ENCODE data around the gene LNPEP. TPM values are rescaled to one million over a fixed set of nuclear protein-coding genes. Genes with fewer than 3 reads are reported as not detected.
"Not testable (repeated sequence)": the region's sequence is repeated elsewhere in the genome, so short reads cannot be mapped to it uniquely, and the experiment has no call there.

LNPEP gene
- total RNA-seq, 2 donors from 2014 or later = 60.4 to 64.7 TPM

DNA sequence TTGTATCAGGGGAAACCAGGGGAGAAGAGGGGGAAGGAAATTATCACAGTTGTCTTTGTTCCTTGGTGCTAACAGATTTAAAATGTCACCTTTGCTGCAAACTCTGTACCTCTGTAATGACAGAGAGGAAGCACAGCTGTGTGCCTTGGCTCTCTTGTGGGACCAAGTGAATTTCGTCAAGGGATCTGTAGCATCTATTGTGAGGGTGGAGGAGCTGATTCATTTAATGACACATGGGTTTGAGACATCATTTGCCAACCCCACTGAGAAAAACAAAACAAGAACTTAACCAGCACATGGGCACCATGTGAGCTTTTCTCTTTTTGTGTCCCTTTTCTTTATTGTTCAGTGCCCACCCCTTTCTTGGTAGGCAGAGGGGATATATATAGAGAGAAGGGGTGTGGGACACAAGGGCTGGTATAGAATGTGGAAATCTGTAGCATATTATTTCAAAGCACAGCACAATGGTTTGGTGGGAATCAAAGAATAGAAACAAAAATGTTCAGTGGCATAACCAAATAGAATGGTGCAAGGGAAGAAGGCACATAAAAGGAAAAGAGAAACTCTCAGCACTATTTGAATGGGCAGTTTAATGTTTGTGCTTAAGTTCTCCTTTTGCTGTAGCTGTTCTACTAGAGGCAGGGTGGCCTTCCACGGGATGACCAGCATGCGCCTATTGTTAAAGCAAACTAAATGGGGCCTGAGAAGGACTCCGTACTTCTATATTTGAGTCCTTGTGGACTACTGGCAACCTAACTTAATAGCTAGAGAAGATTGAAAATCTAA lies 143.3 kb downstream of the LNPEP start:
- H3K27ac Mint-ChIP-seq = no peak overlapping the region
- DNase-seq (ENCODE audit: low spot score in 2 of 2) (no peak), ATAC-seq (peak; percentile 24 to 83)
- peaks cover 0 to 1% of the 10 kb centered on the region in 2 donors for H3K36me3 Mint-ChIP-seq
- no peaks in the 10 kb centered on the region for H3K9me3 Mint-ChIP-seq

DNA sequence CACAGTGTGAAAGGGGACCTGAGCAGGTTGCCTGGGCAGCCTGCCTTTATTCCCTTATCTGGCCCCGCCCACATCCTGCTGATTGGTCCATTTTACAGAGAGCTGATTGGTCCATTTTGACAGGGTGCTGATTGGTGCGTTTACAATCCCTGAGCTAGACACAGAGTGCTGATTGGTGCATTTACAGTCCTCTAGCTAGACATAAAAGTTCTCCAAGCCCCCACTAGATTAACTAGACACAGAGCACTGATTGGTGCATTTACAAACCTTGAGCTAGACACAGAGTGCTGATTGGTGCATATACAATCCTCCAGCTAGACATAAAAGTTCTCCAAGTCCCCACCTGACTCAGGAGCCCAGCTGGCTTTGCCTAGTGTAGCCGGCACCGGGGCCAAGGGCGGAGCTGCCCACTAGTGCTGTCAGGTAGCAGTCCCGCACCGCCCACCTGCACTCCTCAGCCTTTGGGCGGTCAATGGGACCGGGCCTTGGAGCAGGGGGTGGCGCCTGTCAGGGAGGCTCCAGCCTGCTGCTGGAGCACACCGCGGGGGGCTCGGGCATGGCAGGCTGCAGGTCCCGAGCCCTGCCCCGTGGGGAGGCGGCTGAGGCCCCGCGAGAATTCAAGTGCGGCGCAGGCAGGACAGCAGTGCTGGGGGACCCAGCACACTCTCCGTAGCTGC lies 149.0 kb downstream of the LNPEP start:
- not testable (repeated sequence) for H3K9me3 Mint-ChIP-seq; DNase-seq (ENCODE audit: low spot score in 2 of 2); ATAC-seq; H3K36me3 Mint-ChIP-seq; H3K27ac Mint-ChIP-seq

DNA sequence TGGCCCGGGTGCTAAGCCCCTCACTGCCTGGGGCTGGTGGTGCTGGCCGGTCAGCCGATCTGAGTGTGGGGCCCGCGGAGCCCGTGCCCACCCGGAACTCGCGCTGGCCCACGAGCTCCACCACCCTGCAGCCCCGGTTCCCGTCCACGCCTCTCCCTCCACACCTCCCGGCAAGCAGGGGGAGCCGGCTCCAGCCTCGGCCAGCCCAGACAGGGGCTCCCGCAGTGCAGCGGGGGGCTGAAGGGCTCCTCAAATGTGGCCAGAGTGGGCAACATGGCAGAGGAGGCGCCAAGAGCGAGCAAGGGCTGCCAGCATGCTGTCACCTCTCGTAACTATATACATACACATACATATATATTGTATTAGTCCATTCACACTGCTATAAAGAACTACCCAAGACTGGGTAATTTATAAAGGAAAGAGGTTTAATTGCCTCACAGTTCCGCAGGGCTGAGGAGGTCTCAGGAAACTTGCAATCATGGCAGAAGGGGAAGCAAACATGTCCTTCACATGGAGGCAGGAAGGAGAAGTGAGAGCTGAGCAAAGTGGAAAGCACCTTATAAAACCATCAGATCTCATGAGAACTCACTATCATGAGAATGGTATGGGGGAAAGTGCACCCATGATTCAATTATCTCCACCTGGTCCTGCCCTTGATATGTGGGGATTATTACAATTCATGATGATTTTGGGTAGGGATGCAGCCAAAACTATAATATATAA lies 149.7 kb downstream of the LNPEP start:
- no peak overlapping the region for H3K27ac Mint-ChIP-seq
- H3K9me3 Mint-ChIP-seq = peaks cover 0 to 6% of the 10 kb centered on the region in 2 donors
- no peak for ATAC-seq
- H3K36me3 Mint-ChIP-seq = peaks cover 5 to 7% of the 10 kb centered on the region in 2 donors
- no peak for DNase-seq (ENCODE audit: low spot score in 2 of 2)

Other genes with a start within 250 kb of the LNPEP start
- gene ERAP1, start 128.1 kb upstream of the LNPEP start, total RNA-seq = 10 to 100 TPM; 80.8 to 98.1 TPM
- gene ERAP2, start 59.6 kb upstream of the LNPEP start, total RNA-seq = 10 to 100 TPM; 34.4 to 87.8 TPM
- gene LIX1, start 206.5 kb downstream of the LNPEP start, total RNA-seq = not detected
- 10 to 100 TPM; 21.4 to 32.2 TPM for gene RIOK2, start 247.2 kb downstream of the LNPEP start, total RNA-seq